Measurements from ENCODE around the gene REG3A. TPM values are rescaled to one million over a fixed set of nuclear protein-coding genes. Genes with fewer than 3 reads are reported as not detected.

REG3A gene
- total RNA-seq, 2 donors from 2014 or later, result not detected

- intact Hi-C loops (cut with DNase I), result no loop called here
- WGBS, result 76% methylated on average over 9 of the region's 9 CpGs
- Histone ChIP-seq H3K4me3 (no peak overlapping the region), H3K9me3 (no peaks in the 10 kb centered on the region), H3K4me1 (replicated peaks) (no peaks in the 10 kb centered on the region), H3K27ac (no peak overlapping the region), H3K36me3 (no peaks in the 10 kb centered on the region), H3K27me3 (replicated peaks; ENCODE audit: insufficient read depth) (peaks cover 6% of the 10 kb centered on the region)
- DNase-seq (ENCODE audit: low spot score), result no peak
- TF ChIP-seq POLR2AphosphoS5 (IDR thresholded peaks at IDR 0.05) (no peak), POLR2A (IDR thresholded peaks at IDR 0.05) (no peak), CTCF (IDR thresholded peaks at IDR 0.05) (no peak)
Measured at GRCh38 chr2:79124907-79125720, 34.4 kb downstream of the REG3A start.

- 98% methylated on average over 2 of the region's 2 CpGs for WGBS
- H3K4me3 ChIP-seq, result no peak overlapping the region
- no peaks in the 10 kb centered on the region for H3K9me3 ChIP-seq
- no peaks in the 10 kb centered on the region for H3K36me3 ChIP-seq
- no peaks in the 10 kb centered on the region for H3K4me1 ChIP-seq (replicated peaks)
- intact Hi-C loops (cut with DNase I), result no loop called here
- TF ChIP-seq POLR2AphosphoS5 (IDR thresholded peaks at IDR 0.05), result no peak
- no peak for TF ChIP-seq POLR2A (IDR thresholded peaks at IDR 0.05)
- no peak for TF ChIP-seq CTCF (IDR thresholded peaks at IDR 0.05)
- H3K27ac ChIP-seq, result no peak overlapping the region
- H3K27me3 ChIP-seq (replicated peaks; ENCODE audit: insufficient read depth), result peaks cover 6% of the 10 kb centered on the region
- no peak for DNase-seq (ENCODE audit: low spot score)
Measured at GRCh38 chr2:79122676-79123075, 36.9 kb downstream of the REG3A start.

GRCh38 chr2:79120194-79120713 lies 39.3 kb downstream of the REG3A start, which contains the start of gene REG1A:
Gene REG1A (plus strand): TSS chr2:79120488. CDS start chr2:79120862, 374 bp downstream.
- no peaks in the 10 kb centered on the region for H3K9me3 ChIP-seq
- no peak within 1 kb of the TSS for H3K27ac ChIP-seq
- 81% methylated on average over 6 of the region's 6 CpGs for WGBS
- no peaks in the 10 kb centered on the region for H3K4me1 ChIP-seq (replicated peaks)
- intact Hi-C loops (cut with DNase I), result no loop called here
- no peak for TF ChIP-seq POLR2A (IDR thresholded peaks at IDR 0.05)
- no peak for TF ChIP-seq CTCF (IDR thresholded peaks at IDR 0.05)
- no peak for TF ChIP-seq POLR2AphosphoS5 (IDR thresholded peaks at IDR 0.05)
- peaks cover 6% of the 10 kb centered on the region for H3K27me3 ChIP-seq (replicated peaks; ENCODE audit: insufficient read depth)
- no peaks in the 10 kb centered on the region for H3K36me3 ChIP-seq
- H3K4me3 ChIP-seq, result no peak within 1 kb of the TSS
- no peak for DNase-seq (ENCODE audit: low spot score)

GRCh38 chr2:79116997-79117928 lies 42.3 kb downstream of the REG3A start:
- Histone ChIP-seq H3K9me3 (no peaks in the 10 kb centered on the region), H3K4me1 (replicated peaks) (no peaks in the 10 kb centered on the region), H3K36me3 (no peaks in the 10 kb centered on the region), H3K4me3 (no peak overlapping the region), H3K27ac (no peak overlapping the region), H3K27me3 (replicated peaks; ENCODE audit: insufficient read depth) (peaks cover 6% of the 10 kb centered on the region)
- intact Hi-C loops (cut with DNase I), result no loop called here
- 29% methylated on average over 2 of the region's 2 CpGs for WGBS
- DNase-seq (ENCODE audit: low spot score), result no peak
- TF ChIP-seq POLR2AphosphoS5 (IDR thresholded peaks at IDR 0.05) (peak; percentile 47), CTCF (IDR thresholded peaks at IDR 0.05) (no peak)

Measured in prostate gland (tissue), 2 donors.